ENCODE data around the gene SPOP. TPM values are rescaled to one million over a fixed set of nuclear protein-coding genes. Genes with fewer than 3 reads are reported as not detected.

SPOP gene
- polyA plus RNA-seq, 6 donors from 2014 or later = 78.4 to 131 (median 95.3) TPM

Other genes starting within 250 kb of the SPOP start
- under 1 TPM in 1 of 6 donors, not detected in 5; 0.16 TPM for gene NGFR, start 182.8 kb downstream of the SPOP start, polyA plus RNA-seq (ENCODE audit: low read depth in 6 of 6)
- not detected for gene NXPH3, start 102.2 kb downstream of the SPOP start, polyA plus RNA-seq (ENCODE audit: low read depth in 6 of 6)
- 10 to 100 TPM; 20.6 to 47.5 (median 25.7) TPM for gene SLC35B1, start 29.9 kb upstream of the SPOP start, polyA plus RNA-seq (ENCODE audit: low read depth in 6 of 6)
- gene FAM117A, start 86.0 kb upstream of the SPOP start, polyA plus RNA-seq (ENCODE audit: low read depth in 6 of 6) = 10 to 100 TPM; 36.4 to 66.0 (median 54.3) TPM
- 10 to 100 TPM; 42.3 to 61.8 (median 45.4) TPM for gene KAT7, start 110.6 kb upstream of the SPOP start, polyA plus RNA-seq (ENCODE audit: low read depth in 6 of 6)
- gene TAC4, start 170.0 kb upstream of the SPOP start, polyA plus RNA-seq (ENCODE audit: low read depth in 6 of 6) = not detected